ENCODE results near the gene SLC28A3.

SLC28A3 gene

GRCh38 chr9:84304166-84304565 is 36.4 kb downstream of the SLC28A3 start:
- no peak overlapping the region for H3K27ac ChIP-seq (ENCODE audit: low read depth, low read length)
- H3K18ac ChIP-seq (ENCODE audit: low read length), result no peak overlapping the region
- H2BK5ac ChIP-seq (ENCODE audit: low read length), result no peak overlapping the region
- H3K27me3 ChIP-seq (ENCODE audit: insufficient read depth, low read length, poor library complexity), result no peaks in the 10 kb centered on the region
- no peak overlapping the region for H3K56ac ChIP-seq (ENCODE audit: low read length)
- H2AK5ac ChIP-seq (ENCODE audit: low read length), result no peak overlapping the region
- no peaks in the 10 kb centered on the region for H3K36me3 ChIP-seq (ENCODE audit: control insufficient read depth, insufficient read depth, low read length)
- no peak overlapping the region for H4K5ac ChIP-seq (ENCODE audit: low read length)
- no peak overlapping the region for H3K4ac ChIP-seq (ENCODE audit: low read depth, low read length)
- no peaks in the 10 kb centered on the region for H3K4me1 ChIP-seq (ENCODE audit: control insufficient read depth, low read depth, low read length)
- H3K23ac ChIP-seq (ENCODE audit: low read length), result no peak overlapping the region
- WGBS (ENCODE audit: extremely low coverage, insufficient coverage, low lambda C conversion rate), result no CpG with 5 or more reads among the region's 1 CpG
- DNase-seq, result no peak
- no peaks in the 10 kb centered on the region for H3K79me1 ChIP-seq (ENCODE audit: low read length)
- H2BK15ac ChIP-seq (replicated peaks; ENCODE audit: low read depth), result no peak overlapping the region
- H3K9ac ChIP-seq (ENCODE audit: low read length), result no peak overlapping the region
- H2BK120ac ChIP-seq (ENCODE audit: low read depth, low read length), result no peak overlapping the region
- no peak overlapping the region for H3K4me2 ChIP-seq (ENCODE audit: low read length)
- no peak overlapping the region for H4K8ac ChIP-seq (ENCODE audit: low read depth, low read length)
- H3K79me2 ChIP-seq (ENCODE audit: control insufficient read depth, insufficient read depth, low read length), result no peaks in the 10 kb centered on the region
- H3K4me3 ChIP-seq (ENCODE audit: low read length), result no peak overlapping the region

GRCh38 chr9:84303061-84303460 is 37.5 kb downstream of the SLC28A3 start:
- no peak overlapping the region for H4K8ac ChIP-seq (ENCODE audit: low read depth, low read length)
- no peak overlapping the region for H3K4me2 ChIP-seq (ENCODE audit: low read length)
- H3K79me1 ChIP-seq (ENCODE audit: low read length), result no peaks in the 10 kb centered on the region
- H2BK5ac ChIP-seq (ENCODE audit: low read length), result no peak overlapping the region
- DNase-seq, result no peak
- no peak overlapping the region for H4K5ac ChIP-seq (ENCODE audit: low read length)
- no peak overlapping the region for H2BK120ac ChIP-seq (ENCODE audit: low read depth, low read length)
- no peak overlapping the region for H3K9ac ChIP-seq (ENCODE audit: low read length)
- no CpG with 5 or more reads among the region's 4 CpGs for whole genome bisulfite sequencing (ENCODE audit: extremely low coverage, insufficient coverage, low lambda C conversion rate)
- H3K23ac ChIP-seq (ENCODE audit: low read length), result no peak overlapping the region
- H3K18ac ChIP-seq (ENCODE audit: low read length), result no peak overlapping the region
- H3K56ac ChIP-seq (ENCODE audit: low read length), result no peak overlapping the region
- no peaks in the 10 kb centered on the region for H3K4me1 ChIP-seq (ENCODE audit: control insufficient read depth, low read depth, low read length)
- no peaks in the 10 kb centered on the region for H3K79me2 ChIP-seq (ENCODE audit: control insufficient read depth, insufficient read depth, low read length)
- no peak overlapping the region for H2AK5ac ChIP-seq (ENCODE audit: low read length)
- no peaks in the 10 kb centered on the region for H3K27me3 ChIP-seq (ENCODE audit: insufficient read depth, low read length, poor library complexity)
- no peak overlapping the region for H3K4ac ChIP-seq (ENCODE audit: low read depth, low read length)
- H3K36me3 ChIP-seq (ENCODE audit: control insufficient read depth, insufficient read depth, low read length), result no peaks in the 10 kb centered on the region
- H2BK15ac ChIP-seq (replicated peaks; ENCODE audit: low read depth), result no peak overlapping the region
- H3K4me3 ChIP-seq (ENCODE audit: low read length), result no peak overlapping the region
- H3K27ac ChIP-seq (ENCODE audit: low read depth, low read length), result no peak overlapping the region

- H2BK15ac ChIP-seq (replicated peaks; ENCODE audit: low read depth), result no peak overlapping the region
- no peak overlapping the region for H4K5ac ChIP-seq (ENCODE audit: low read length)
- H3K4me1 ChIP-seq (ENCODE audit: control insufficient read depth, low read depth, low read length), result no peaks in the 10 kb centered on the region
- H3K79me2 ChIP-seq (ENCODE audit: control insufficient read depth, insufficient read depth, low read length), result no peaks in the 10 kb centered on the region
- H3K56ac ChIP-seq (ENCODE audit: low read length), result no peak overlapping the region
- no peak overlapping the region for H3K27ac ChIP-seq (ENCODE audit: low read depth, low read length)
- H3K4ac ChIP-seq (ENCODE audit: low read depth, low read length), result no peak overlapping the region
- H3K27me3 ChIP-seq (ENCODE audit: insufficient read depth, low read length, poor library complexity), result no peaks in the 10 kb centered on the region
- H2BK5ac ChIP-seq (ENCODE audit: low read length), result no peak overlapping the region
- no peak overlapping the region for H2BK120ac ChIP-seq (ENCODE audit: low read depth, low read length)
- H2AK5ac ChIP-seq (ENCODE audit: low read length), result no peak overlapping the region
- no peak overlapping the region for H3K18ac ChIP-seq (ENCODE audit: low read length)
- H3K36me3 ChIP-seq (ENCODE audit: control insufficient read depth, insufficient read depth, low read length), result no peaks in the 10 kb centered on the region
- no peak overlapping the region for H3K4me2 ChIP-seq (ENCODE audit: low read length)
- no peak overlapping the region for H4K8ac ChIP-seq (ENCODE audit: low read depth, low read length)
- no peak for DNase-seq
- H3K23ac ChIP-seq (ENCODE audit: low read length), result no peak overlapping the region
- H3K9ac ChIP-seq (ENCODE audit: low read length), result no peak overlapping the region
- H3K4me3 ChIP-seq (ENCODE audit: low read length), result no peak overlapping the region
- no peaks in the 10 kb centered on the region for H3K79me1 ChIP-seq (ENCODE audit: low read length)
- no CpG with 5 or more reads among the region's 3 CpGs for WGBS (ENCODE audit: extremely low coverage, insufficient coverage, low lambda C conversion rate)
Observed at GRCh38 chr9:84301851-84302250, 38.7 kb downstream of the SLC28A3 start.

- WGBS (ENCODE audit: extremely low coverage, insufficient coverage, low lambda C conversion rate), result no CpG with 5 or more reads among the region's 5 CpGs
- no peak overlapping the region for H2AK5ac ChIP-seq (ENCODE audit: low read length)
- no peaks in the 10 kb centered on the region for H3K36me3 ChIP-seq (ENCODE audit: control insufficient read depth, insufficient read depth, low read length)
- H3K18ac ChIP-seq (ENCODE audit: low read length), result no peak overlapping the region
- H4K8ac ChIP-seq (ENCODE audit: low read depth, low read length), result no peak overlapping the region
- no peak overlapping the region for H3K9ac ChIP-seq (ENCODE audit: low read length)
- peak; percentile 69 for DNase-seq
- no peak overlapping the region for H3K27ac ChIP-seq (ENCODE audit: low read depth, low read length)
- no peak overlapping the region for H2BK15ac ChIP-seq (replicated peaks; ENCODE audit: low read depth)
- no peak overlapping the region for H3K56ac ChIP-seq (ENCODE audit: low read length)
- H3K4ac ChIP-seq (ENCODE audit: low read depth, low read length), result no peak overlapping the region
- H3K23ac ChIP-seq (ENCODE audit: low read length), result no peak overlapping the region
- H2BK120ac ChIP-seq (ENCODE audit: low read depth, low read length), result no peak overlapping the region
- no peak overlapping the region for H2BK5ac ChIP-seq (ENCODE audit: low read length)
- H3K4me1 ChIP-seq (ENCODE audit: control insufficient read depth, low read depth, low read length), result no peaks in the 10 kb centered on the region
- H3K4me3 ChIP-seq (ENCODE audit: low read length), result no peak overlapping the region
- no peak overlapping the region for H4K5ac ChIP-seq (ENCODE audit: low read length)
- no peaks in the 10 kb centered on the region for H3K79me2 ChIP-seq (ENCODE audit: control insufficient read depth, insufficient read depth, low read length)
- no peaks in the 10 kb centered on the region for H3K27me3 ChIP-seq (ENCODE audit: insufficient read depth, low read length, poor library complexity)
- H3K4me2 ChIP-seq (ENCODE audit: low read length), result no peak overlapping the region
- H3K79me1 ChIP-seq (ENCODE audit: low read length), result no peaks in the 10 kb centered on the region
Observed at GRCh38 chr9:84300271-84300670, 40.3 kb downstream of the SLC28A3 start.

GRCh38 chr9:84297162-84297821 is 43.3 kb downstream of the SLC28A3 start:
- no CpG with 5 or more reads among the region's 4 CpGs for WGBS (ENCODE audit: extremely low coverage, insufficient coverage, low lambda C conversion rate)
- Histone ChIP-seq H3K4me2 (ENCODE audit: low read length) (no peak overlapping the region), H3K4me3 (ENCODE audit: low read length) (no peak overlapping the region), H3K36me3 (ENCODE audit: control insufficient read depth, insufficient read depth, low read length) (no peaks in the 10 kb centered on the region), H3K27ac (ENCODE audit: low read depth, low read length) (no peak overlapping the region), H3K79me2 (ENCODE audit: control insufficient read depth, insufficient read depth, low read length) (no peaks in the 10 kb centered on the region), H3K4ac (ENCODE audit: low read depth, low read length) (no peak overlapping the region), H3K23ac (ENCODE audit: low read length) (no peak overlapping the region), H3K79me1 (ENCODE audit: low read length) (no peaks in the 10 kb centered on the region), H2BK15ac (replicated peaks; ENCODE audit: low read depth) (no peak overlapping the region), H2BK5ac (ENCODE audit: low read length) (no peak overlapping the region), H3K18ac (ENCODE audit: low read length) (no peak overlapping the region), H4K5ac (ENCODE audit: low read length) (no peak overlapping the region), H3K4me1 (ENCODE audit: control insufficient read depth, low read depth, low read length) (no peaks in the 10 kb centered on the region), H3K56ac (ENCODE audit: low read length) (no peak overlapping the region), H3K9ac (ENCODE audit: low read length) (no peak overlapping the region), H4K8ac (ENCODE audit: low read depth, low read length) (no peak overlapping the region), H2AK5ac (ENCODE audit: low read length) (no peak overlapping the region), H2BK120ac (ENCODE audit: low read depth, low read length) (no peak overlapping the region), H3K27me3 (ENCODE audit: insufficient read depth, low read length, poor library complexity) (no peaks in the 10 kb centered on the region)
- DNase-seq, result no peak
